ENCODE measurements around the gene BARHL2. TPM values are rescaled to one million over a fixed set of nuclear protein-coding genes. Genes with fewer than 3 reads are reported as not detected.

BARHL2 gene
- total RNA-seq, 1 donor from 2014 or later: not detected

DNA sequence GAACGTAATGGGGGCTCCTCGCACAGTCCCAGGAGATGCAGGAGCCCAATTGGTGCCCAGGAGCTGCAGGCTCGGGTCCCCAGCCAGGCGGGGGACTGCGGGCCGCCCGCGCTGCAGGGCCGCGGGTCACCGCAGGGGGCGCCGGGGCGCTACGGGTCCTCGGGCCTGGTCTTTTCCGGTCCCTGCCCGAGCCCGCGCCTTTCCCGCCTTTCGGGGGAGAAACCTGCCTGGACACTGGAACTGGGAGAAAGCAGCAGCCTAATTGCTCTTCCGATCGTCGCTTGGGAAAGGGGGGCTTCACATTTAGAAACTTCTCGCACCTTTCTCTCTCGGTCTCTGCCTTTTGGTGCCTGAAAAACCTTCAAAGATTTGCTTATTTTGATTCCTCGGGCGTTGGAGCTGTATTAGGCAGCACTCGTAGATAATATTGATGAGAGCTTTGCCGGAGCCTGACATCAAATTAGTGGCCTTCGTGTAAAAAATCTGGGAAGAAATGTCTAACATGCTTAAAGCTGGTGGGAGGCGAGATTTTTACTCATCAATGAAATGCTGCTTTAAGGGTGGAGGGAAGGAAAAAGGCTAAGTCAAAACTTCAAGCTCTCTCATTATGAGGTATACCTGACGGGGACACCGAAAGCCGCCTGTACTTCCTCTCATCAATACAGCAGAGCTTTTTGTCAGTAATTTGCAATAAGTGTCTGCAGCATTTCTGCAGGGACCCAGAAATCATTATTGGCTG, 12.6 kb upstream of the BARHL2 start:
- peaks cover 10% of the 10 kb centered on the region for H3K36me3 Mint-ChIP-seq (ENCODE audit: low read depth)
- peaks cover 73% of the 10 kb centered on the region for H3K27me3 Mint-ChIP-seq (ENCODE audit: insufficient read depth)
- H3K27ac Mint-ChIP-seq: peak overlapping the region; percentile 18
- intact Hi-C loops (cut with micrococcal nuclease): loop anchor here (2.0 to 10.0 kb wide), 3 partner anchors 235 to 675 kb away; partner anchors contain the start of genes HFM1 and ZNF644
- peaks cover 41% of the 10 kb centered on the region for H3K4me1 Mint-ChIP-seq (ENCODE audit: low read depth)
- DNase-seq (ENCODE audit: low spot score): no peak
- H3K9me3 Mint-ChIP-seq: peaks cover 10% of the 10 kb centered on the region
- no peak overlapping the region for H3K4me3 Mint-ChIP-seq

GRCh38 chr1:90728502-90729287, 11.6 kb upstream of the BARHL2 start:
- peaks cover 10% of the 10 kb centered on the region for H3K36me3 Mint-ChIP-seq (ENCODE audit: low read depth)
- intact Hi-C loops (cut with micrococcal nuclease): loop anchor here (2.0 to 10.0 kb wide), 3 partner anchors 236 to 676 kb away; partner anchors contain the start of genes HFM1 and ZNF644
- peaks cover 10% of the 10 kb centered on the region for H3K9me3 Mint-ChIP-seq
- H3K4me3 Mint-ChIP-seq: no peak overlapping the region
- H3K4me1 Mint-ChIP-seq (ENCODE audit: low read depth): peaks cover 50% of the 10 kb centered on the region
- peak overlapping the region; percentile 68 for H3K27ac Mint-ChIP-seq
- peaks cover 82% of the 10 kb centered on the region for H3K27me3 Mint-ChIP-seq (ENCODE audit: insufficient read depth)
- no peak for DNase-seq (ENCODE audit: low spot score)

DNA sequence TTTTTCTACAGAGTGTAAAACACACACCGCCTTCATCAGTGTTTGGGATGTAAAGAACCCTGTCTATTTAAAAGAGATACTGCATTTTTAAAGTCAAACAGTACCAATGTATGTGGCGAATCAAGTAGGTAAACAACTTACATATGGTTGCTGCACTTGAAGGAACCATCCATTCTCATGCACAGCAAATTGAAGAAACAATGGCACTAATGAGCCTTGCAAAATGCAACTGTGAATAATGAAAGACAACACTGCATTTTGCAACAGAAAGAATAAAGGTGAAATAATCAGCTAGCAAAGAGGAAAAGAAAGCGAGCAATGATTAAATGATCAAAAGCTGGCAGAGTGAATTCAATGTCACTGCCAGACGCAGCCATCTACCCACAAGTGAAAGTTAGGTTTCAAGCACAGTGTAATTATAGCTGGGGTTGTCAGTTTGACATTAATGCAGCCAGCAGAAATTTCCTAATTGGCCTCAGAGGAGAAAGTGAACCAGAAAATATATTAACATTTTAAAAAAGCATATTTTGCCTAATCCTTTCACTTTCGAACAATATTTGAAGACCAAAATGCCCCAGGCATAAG, 10.9 kb upstream of the BARHL2 start:
- peaks cover 57% of the 10 kb centered on the region for H3K4me1 Mint-ChIP-seq (ENCODE audit: low read depth)
- peaks cover 10% of the 10 kb centered on the region for H3K9me3 Mint-ChIP-seq
- no peak overlapping the region for H3K4me3 Mint-ChIP-seq
- H3K36me3 Mint-ChIP-seq (ENCODE audit: low read depth): peaks cover 10% of the 10 kb centered on the region
- no peak for DNase-seq (ENCODE audit: low spot score)
- intact Hi-C loops (cut with micrococcal nuclease): loop anchor here (2.0 to 10.0 kb wide), 3 partner anchors 237 to 677 kb away; partner anchors contain the start of genes HFM1 and ZNF644
- H3K27ac Mint-ChIP-seq: no peak overlapping the region
- peaks cover 89% of the 10 kb centered on the region for H3K27me3 Mint-ChIP-seq (ENCODE audit: insufficient read depth)

- intact Hi-C loops (cut with micrococcal nuclease): loop anchor here (10.0 kb wide), 2 partner anchors 298 to 678 kb away; partner anchors contain the start of genes HFM1 and ZNF644
- no peak for DNase-seq (ENCODE audit: low spot score)
- H3K4me3 Mint-ChIP-seq: no peak overlapping the region
- peaks cover 58% of the 10 kb centered on the region for H3K4me1 Mint-ChIP-seq (ENCODE audit: low read depth)
- peaks cover 10% of the 10 kb centered on the region for H3K9me3 Mint-ChIP-seq
- peaks cover 87% of the 10 kb centered on the region for H3K27me3 Mint-ChIP-seq (ENCODE audit: insufficient read depth)
- no peak overlapping the region for H3K27ac Mint-ChIP-seq
- H3K36me3 Mint-ChIP-seq (ENCODE audit: low read depth): peaks cover 10% of the 10 kb centered on the region
Measured at GRCh38 chr1:90726986-90727480, 9.9 kb upstream of the BARHL2 start.

DNA sequence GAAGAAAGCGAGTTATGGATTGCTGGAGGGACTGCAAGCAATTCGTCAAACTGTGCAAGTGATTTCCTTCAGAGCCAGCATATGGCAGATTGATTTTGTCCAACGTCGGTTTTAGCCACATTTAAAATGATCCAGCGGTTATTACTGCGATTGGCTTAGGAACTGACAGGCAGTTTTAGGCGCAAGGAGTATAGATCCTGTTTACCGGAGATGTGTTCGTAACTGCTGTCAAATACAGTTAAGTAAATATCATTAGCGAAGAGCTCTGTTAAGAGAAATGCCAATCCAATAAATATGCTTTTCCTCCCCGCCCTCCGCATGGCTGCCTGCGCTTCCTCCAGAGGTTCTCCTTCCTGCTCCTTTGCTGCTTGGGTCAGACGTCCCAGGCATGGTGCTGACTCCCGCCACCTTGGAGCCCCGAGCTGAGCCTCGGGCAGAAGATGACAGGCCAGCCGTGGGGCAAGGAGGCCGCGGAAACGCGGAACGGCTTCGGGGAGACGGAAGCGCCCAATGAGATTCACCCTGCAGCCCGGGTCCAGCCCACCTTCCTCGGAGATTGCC, 9.4 kb upstream of the BARHL2 start:
- Mint-ChIP-seq H3K4me1 (ENCODE audit: low read depth) (peaks cover 58% of the 10 kb centered on the region), H3K27me3 (ENCODE audit: insufficient read depth) (peaks cover 92% of the 10 kb centered on the region), H3K4me3 (no peak overlapping the region), H3K27ac (peak overlapping the region; percentile 84), H3K36me3 (ENCODE audit: low read depth) (peaks cover 10% of the 10 kb centered on the region), H3K9me3 (peaks cover 10% of the 10 kb centered on the region)
- intact Hi-C loops (cut with micrococcal nuclease): loop anchor here (10.0 kb wide), 2 partner anchors 298 to 678 kb away; partner anchors contain the start of genes HFM1 and ZNF644
- no peak for DNase-seq (ENCODE audit: low spot score)

DNA sequence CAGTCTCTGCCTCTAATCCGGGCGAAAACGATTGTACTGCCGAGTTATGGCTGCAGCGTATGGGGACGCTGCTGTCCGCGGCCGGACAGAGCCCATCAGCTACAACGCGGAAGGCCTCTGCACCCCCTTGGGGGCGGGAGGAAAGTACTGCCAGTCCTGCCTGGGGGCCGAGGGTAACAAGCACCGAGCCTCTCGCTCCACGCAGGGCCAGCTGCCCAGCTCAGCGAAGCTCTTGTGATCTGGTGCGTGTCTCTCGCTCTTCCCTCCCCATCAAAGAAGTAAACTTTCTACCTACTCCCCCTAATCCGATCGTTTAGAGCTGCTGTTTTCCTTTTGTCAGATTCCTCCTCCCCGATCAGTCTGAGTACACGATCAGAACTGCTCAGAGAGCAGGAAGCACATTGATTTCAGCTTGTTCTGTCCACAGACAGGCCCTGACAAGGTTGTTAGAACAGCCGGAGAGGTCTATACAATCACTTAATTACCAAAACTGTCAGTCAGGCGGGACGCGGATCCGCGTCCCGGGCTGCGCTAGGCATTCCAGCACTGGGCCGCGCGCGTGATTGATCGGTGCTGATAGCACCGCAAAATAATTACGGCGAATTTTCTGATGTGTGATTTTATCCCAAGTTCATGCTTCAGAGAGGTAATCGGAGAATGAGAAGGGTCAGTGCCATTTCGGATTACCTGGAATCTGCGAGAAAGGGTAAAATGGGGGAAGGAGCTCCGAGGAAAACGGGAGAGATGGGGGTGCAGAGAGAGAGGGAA, 8.7 kb upstream of the BARHL2 start:
- Mint-ChIP-seq H3K4me3 (peak overlapping the region; percentile 47), H3K27me3 (ENCODE audit: insufficient read depth) (peaks cover 92% of the 10 kb centered on the region), H3K27ac (peak overlapping the region; percentile 84), H3K36me3 (ENCODE audit: low read depth) (peaks cover 10% of the 10 kb centered on the region), H3K9me3 (peaks cover 10% of the 10 kb centered on the region), H3K4me1 (ENCODE audit: low read depth) (peaks cover 58% of the 10 kb centered on the region)
- DNase-seq (ENCODE audit: low spot score): no peak
- intact Hi-C loops (cut with micrococcal nuclease): loop anchor here (1.0 to 10.0 kb wide), 3 partner anchors 19 to 679 kb away; partner anchors contain the start of genes HFM1 and ZNF644

DNA sequence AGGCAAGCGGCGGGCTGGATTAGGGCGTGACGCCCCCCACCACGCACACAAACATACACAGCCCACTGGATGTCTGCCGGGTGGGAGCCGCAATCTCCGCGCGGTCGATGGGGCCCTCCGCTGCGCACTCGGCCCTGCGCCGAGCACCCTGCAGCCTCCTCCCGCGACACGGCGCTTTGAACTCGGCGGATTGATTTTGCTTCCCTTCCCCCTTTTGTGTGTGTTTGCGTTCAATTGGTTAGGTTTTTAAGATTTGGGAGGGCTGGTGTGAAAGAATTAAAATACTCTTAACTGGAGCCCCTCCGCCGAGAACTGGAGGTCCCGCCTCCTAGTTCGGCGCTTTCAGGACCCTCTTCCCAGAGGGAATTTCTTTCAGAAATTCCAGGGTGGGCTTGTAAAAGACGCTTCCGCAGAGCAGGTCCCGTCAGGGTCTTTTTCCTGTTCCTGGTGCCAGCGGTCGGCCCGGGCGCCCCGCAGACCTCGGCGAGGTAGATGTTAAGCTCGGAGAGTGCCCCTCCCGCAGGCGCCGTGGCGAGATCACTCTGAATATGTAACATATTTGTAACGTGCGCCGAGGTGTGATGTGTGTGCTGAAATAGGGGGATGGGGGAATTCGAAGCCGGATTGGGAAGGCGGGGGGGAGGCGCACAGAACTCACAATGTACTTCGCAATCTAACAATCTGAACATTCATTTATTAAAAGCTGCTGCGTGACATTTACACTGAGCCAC, 8.0 kb upstream of the BARHL2 start:
- Mint-ChIP-seq H3K4me1 (ENCODE audit: low read depth) (peaks cover 54% of the 10 kb centered on the region), H3K27me3 (ENCODE audit: insufficient read depth) (peaks cover 93% of the 10 kb centered on the region), H3K27ac (peak overlapping the region; percentile 84), H3K4me3 (no peak overlapping the region), H3K9me3 (peaks cover 9% of the 10 kb centered on the region), H3K36me3 (ENCODE audit: low read depth) (peaks cover 7% of the 10 kb centered on the region)
- DNase-seq (ENCODE audit: low spot score): no peak
- intact Hi-C loops (cut with micrococcal nuclease): loop anchor here (1.0 to 10.0 kb wide), 3 partner anchors 18 to 680 kb away; partner anchors contain the start of genes HFM1 and ZNF644

DNA sequence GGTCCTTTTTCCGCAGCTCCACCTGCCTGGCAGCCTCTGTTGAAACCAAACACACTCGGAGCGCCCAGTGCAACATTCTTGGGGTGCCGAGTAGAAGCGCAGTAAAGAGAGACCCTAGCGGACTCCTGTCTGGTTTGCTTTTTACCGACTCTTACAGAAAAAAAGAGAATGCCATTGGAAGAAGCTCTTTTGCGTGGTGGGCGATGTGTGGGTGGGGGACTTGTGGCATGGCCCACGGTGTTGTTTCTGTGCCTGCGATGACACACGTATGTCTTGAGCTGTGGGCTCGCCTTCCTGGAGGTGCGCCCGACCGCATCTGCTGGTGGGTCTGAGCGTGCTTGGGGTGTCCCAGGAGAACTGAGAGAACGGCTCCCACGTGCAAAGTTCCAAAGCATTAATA, 7.3 kb upstream of the BARHL2 start:
- Mint-ChIP-seq H3K9me3 (peaks cover 11% of the 10 kb centered on the region), H3K36me3 (ENCODE audit: low read depth) (peaks cover 7% of the 10 kb centered on the region), H3K27ac (peak overlapping the region; percentile 69), H3K4me1 (ENCODE audit: low read depth) (peaks cover 50% of the 10 kb centered on the region), H3K4me3 (no peak overlapping the region), H3K27me3 (ENCODE audit: insufficient read depth) (peaks cover 93% of the 10 kb centered on the region)
- no peak for DNase-seq (ENCODE audit: low spot score)
- intact Hi-C loops (cut with micrococcal nuclease): loop anchor here (10.0 kb wide), 2 partner anchors 300 to 680 kb away; partner anchors contain the start of genes HFM1 and ZNF644

GRCh38 chr1:90723590-90724108, 6.5 kb upstream of the BARHL2 start:
- intact Hi-C loops (cut with micrococcal nuclease): loop anchor here (10.0 kb wide), 2 partner anchors 301 to 681 kb away; partner anchors contain the start of genes HFM1 and ZNF644
- peak overlapping the region; percentile 71 for H3K4me3 Mint-ChIP-seq
- H3K4me1 Mint-ChIP-seq (ENCODE audit: low read depth): peaks cover 44% of the 10 kb centered on the region
- no peak overlapping the region for H3K27ac Mint-ChIP-seq
- peaks cover 15% of the 10 kb centered on the region for H3K9me3 Mint-ChIP-seq
- H3K36me3 Mint-ChIP-seq (ENCODE audit: low read depth): peaks cover 7% of the 10 kb centered on the region
- no peak for DNase-seq (ENCODE audit: low spot score)
- peaks cover 94% of the 10 kb centered on the region for H3K27me3 Mint-ChIP-seq (ENCODE audit: insufficient read depth)

GRCh38 chr1:90722874-90723589, 5.9 kb upstream of the BARHL2 start:
- Mint-ChIP-seq H3K27me3 (ENCODE audit: insufficient read depth) (peaks cover 92% of the 10 kb centered on the region), H3K4me3 (peak overlapping the region; percentile 71), H3K9me3 (peaks cover 15% of the 10 kb centered on the region), H3K4me1 (ENCODE audit: low read depth) (peaks cover 38% of the 10 kb centered on the region), H3K36me3 (ENCODE audit: low read depth) (peaks cover 7% of the 10 kb centered on the region), H3K27ac (peak overlapping the region; percentile 38)
- DNase-seq (ENCODE audit: low spot score): no peak
- intact Hi-C loops (cut with micrococcal nuclease): loop anchor here (10.0 kb wide), 2 partner anchors 302 to 682 kb away; partner anchors contain the start of genes HFM1 and ZNF644

Measured in activated T-helper 1 cell treated with anti-CD3 and anti-CD28 coated beads, Interleukin-12 subunit alpha, Interleukin-12 subunit beta, Interleukin-2, Interleukin-4 antibody, amounts not matched to agents 30 ng/mL and 10 ng/mL and 1 ng/mL, durations not matched to agents 14 hours and 24 hours and 36 hours (primary cell).